GM18511 (cell line): ENCODE data around the gene HSD17B7.

Experiments used
- ATAC-seq: cut with Tn5 transposase; IDR thresholded peaks from one replicate; pipeline ENCODE4 v1.9.1; 2021; ENCODE audit warnings: mild to moderate bottlenecking, moderate library complexity; ENCODE audit not compliant: unreplicated experiment

HSD17B7 gene

GRCh38 chr1:162855461-162856150, 65.1 kb downstream of the HSD17B7 start:
- ATAC-seq: no peak

GRCh38 chr1:162856260-162856659, 65.8 kb downstream of the HSD17B7 start:
- no peak for ATAC-seq

- no peak for ATAC-seq
Observed at GRCh38 chr1:162857850-162858249, 67.3 kb downstream of the HSD17B7 start.

GRCh38 chr1:162859191-162859590, 68.7 kb downstream of the HSD17B7 start:
- ATAC-seq: no peak

- ATAC-seq: no peak
Observed at GRCh38 chr1:162861101-162861500, 70.6 kb downstream of the HSD17B7 start, which contains the start of gene CCDC190. CCDC190 (minus strand) TSS chr1:162861175; CDS start chr1:162859646, 1,529 bp downstream.

- no peak for ATAC-seq
Observed at GRCh38 chr1:162861625-162862024, 71.1 kb downstream of the HSD17B7 start.
